Muscle of back (tissue), 11 donors: Measurements from ENCODE around the gene MAPK9. TPM values are rescaled to one million over a fixed set of nuclear protein-coding genes. Genes with fewer than 3 reads are reported as not detected.
"Not testable (repeated sequence)": the region's sequence is repeated elsewhere in the genome, so short reads cannot be mapped to it uniquely, and the experiment has no call there.

Experiments used
- DNase-seq, 3 donors: peaks; one replicate each; pipeline versions ENCODE4 v3.0.0 to v3.0.0-alpha.2; 2013
- polyA plus RNA-seq, 10 donors: library from polyadenylated mRNA; unstranded; fragments of 120-200 nt; gene quantifications; one replicate each; pipeline ENCODE4 v1.2.1, GENCODE V29; 2013; ENCODE audit not compliant: insufficient read length in 10 of 10

MAPK9 gene
- polyA plus RNA-seq, 10 donors, result 24.3 to 36.8 (median 31.1) TPM

- peak; percentile 60 to 73 (median 70) for DNase-seq
Observed at GRCh38 chr5:180328296-180329137, 36.6 kb upstream of the MAPK9 start.

DNA sequence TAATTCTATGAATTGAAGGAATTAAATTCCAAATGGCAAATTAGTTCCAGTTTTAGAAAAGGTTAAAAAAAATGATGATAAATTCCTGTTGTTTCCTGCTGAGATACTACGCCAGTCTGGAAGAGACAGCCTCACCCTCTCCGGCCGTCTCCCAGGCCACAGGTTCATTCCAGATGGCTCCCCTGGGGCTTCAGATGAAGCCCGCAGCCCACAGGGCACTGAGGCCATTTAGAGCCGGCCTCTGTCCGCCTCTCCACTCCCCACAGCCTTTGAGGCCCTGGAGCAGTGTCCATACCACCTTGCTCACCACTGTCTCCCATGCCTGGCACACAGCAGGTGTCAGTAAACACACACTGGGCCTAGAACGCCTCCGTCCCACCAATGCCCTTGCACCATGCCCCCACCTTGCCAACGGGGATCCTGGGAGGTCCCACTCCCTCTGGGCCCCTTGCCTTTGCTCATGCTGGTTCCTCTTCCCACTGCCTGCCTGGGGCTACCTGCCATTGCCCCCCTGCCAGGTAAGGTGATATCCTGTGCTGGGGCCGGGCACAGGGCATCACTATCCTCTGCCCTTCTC lies 35.2 kb upstream of the MAPK9 start:
- no peak for DNase-seq

GRCh38 chr5:180324601-180324950 lies 32.7 kb upstream of the MAPK9 start:
- DNase-seq, result peak in 1 of 3 donors; percentile 64

DNA sequence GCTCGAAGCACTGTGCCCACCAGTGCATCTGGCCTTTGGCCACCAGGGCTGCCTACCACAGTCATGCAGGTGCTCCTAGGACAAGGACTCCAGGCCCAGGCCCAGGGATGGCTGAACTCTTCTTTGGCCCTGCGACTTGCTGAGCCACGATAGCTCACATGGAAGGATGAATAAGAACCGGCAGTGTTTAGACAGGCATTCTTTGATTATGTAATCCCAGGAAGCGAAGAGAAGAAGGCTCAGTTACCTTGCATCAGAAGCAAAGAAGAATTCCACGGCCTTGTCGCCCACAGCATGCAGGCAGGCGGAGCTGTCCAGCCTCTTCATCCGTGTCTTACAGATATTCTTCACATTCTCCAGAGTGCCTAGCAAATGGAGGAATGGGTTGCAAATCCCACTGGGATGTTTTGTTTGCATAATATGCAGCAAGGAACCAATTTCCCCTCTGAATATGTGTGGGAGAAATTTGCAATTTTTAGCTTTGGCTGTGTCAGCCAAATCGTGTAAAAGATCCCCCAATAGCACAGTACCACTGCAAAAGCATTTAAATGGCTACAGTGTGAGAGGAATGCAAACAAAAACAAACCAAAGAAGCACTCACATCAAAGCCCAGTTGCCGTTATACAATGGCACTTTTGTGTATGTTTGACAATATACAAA lies 32.2 kb upstream of the MAPK9 start:
- no peak for DNase-seq

DNA sequence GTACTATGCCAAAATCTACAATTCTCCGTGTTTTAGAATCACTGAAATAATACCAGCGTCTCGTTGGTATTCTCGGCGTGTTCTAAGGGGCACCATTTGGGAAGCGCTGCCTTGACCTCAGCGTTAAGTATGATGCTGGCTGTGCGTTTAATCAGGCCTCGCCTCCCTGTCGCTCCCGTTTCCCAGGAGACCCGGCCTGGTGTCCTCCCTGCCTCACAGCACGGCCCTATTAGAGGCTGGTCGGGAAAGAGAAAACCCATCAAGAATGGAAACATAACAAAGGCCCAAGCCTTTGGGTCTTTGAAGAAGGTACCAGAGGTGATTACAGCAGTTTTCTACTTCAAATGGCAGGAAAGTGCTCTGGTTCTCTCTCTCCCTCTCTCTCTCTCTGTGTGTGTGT lies 31.3 kb upstream of the MAPK9 start:
- DNase-seq, result no peak

DNA sequence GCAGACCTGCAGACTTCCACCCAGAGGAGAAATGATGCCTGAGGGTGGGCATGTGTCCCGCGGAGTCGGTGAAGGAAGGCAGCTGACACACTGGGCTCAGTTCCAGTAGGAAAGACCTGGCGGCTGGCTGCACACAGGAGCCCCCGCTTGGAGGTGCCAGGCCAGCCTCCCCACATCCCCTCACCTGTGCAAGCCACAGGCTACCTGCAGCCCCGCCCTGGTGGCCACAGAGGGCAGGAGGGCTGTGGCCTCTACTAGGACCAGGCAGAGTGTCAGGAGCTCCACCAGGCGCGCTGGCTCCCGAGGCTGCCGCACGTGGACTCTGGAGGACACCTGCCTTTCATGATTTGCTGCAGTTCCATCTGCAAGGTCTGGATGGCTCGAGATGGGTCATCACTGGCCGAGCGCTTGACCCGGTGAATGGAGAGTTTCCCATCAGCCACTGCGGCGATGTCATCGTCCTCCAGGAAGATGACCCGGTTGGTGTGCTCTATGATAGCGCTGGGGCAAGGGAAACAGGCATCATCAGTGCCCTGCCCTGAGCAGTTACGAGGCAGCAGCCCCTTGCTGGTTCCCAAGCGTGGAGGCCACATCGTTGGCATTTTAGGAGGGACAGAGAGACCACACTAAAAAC lies 26.7 kb upstream of the MAPK9 start:
- no peak for DNase-seq

GRCh38 chr5:180316586-180316985 lies 24.7 kb upstream of the MAPK9 start:
- no peak for DNase-seq

- DNase-seq, result peak in 2 of 3 donors; percentile 38 to 63
Observed at GRCh38 chr5:180315762-180316212, 23.9 kb upstream of the MAPK9 start.

GRCh38 chr5:180313677-180314505 lies 22.0 kb upstream of the MAPK9 start:
- peak in 2 of 3 donors; percentile 49 to 61 for DNase-seq

- DNase-seq, result peak in 1 of 3 donors; percentile 31
Observed at GRCh38 chr5:180311216-180311615, 19.3 kb upstream of the MAPK9 start.

DNA sequence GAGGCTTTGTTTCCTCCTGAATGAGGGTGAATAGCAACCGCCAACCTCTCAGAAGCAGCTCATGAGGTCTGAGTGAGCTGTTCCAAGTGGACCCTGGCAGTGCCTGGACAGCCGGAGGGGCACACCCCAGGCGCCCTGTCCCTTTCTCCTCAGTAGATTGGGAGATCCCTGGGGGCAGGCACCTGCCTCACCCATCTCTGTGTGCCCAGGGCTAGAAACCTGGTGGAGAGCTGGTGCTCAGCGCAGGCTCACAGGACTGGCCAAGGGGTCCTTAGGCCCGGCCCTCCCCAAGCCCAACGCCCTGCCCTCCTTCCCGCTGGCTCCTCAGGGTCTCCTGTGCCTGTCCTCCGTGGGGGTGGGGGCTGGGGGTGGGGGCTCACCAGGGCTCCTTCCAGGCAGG lies 14.9 kb upstream of the MAPK9 start:
- DNase-seq, result no peak

GRCh38 chr5:180305481-180305880 lies 13.6 kb upstream of the MAPK9 start:
- no peak for DNase-seq

- no peak for DNase-seq
Observed at GRCh38 chr5:180304431-180305375, 12.8 kb upstream of the MAPK9 start.

DNA sequence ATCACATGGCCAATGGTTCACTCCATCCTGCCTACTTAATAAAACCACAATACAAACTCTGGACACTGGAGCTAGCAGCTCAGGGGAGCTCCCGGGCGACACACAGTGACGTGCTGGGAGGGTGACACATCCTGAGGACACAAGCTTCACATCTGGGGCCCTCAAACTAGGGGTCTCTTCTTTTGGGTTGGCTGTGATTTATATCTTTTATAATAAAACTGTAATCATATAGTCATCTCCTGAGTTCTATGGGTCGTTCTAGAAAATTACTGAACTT lies 12.1 kb upstream of the MAPK9 start:
- no peak for DNase-seq

DNA sequence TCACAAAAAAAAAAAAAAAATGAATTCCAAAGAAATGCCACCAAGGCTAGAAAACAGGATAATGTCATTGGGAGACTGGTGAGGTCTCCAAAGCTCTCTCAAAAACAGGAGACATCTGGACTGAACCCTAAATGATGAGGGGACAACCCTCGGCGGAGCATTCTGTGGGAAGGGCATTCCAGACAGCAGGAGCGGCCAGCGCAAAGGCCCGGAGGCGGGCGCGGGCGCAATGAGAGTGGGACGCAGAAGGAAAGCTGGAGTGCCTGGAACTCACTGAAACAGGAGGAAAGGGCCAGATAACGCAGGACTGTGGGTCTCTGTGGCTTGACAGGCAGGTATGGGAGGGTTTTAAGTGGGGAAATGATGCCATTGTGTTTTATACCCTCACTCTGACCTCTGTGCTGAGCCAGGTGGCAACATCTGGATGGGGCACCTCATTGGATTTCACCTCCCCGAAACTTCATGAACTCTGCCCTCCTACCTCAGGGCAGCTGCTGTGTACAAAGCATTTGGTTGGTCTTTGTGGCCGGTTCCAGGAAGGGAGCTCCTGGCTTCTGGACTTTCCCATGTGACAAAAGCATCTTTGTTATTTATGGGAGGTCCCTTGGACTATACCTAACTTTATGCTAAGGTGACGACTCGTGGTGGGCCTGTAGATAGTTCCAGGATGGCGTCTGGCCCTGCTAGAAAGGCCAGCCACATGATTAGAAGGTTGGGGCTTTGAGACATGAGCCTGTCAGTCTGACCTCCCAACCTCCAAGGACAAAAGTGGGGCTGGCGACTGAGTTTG lies 11.5 kb upstream of the MAPK9 start:
- no peak for DNase-seq

GRCh38 chr5:180302256-180302655 lies 10.4 kb upstream of the MAPK9 start:
- no peak for DNase-seq

GRCh38 chr5:180301253-180301652 lies 9.4 kb upstream of the MAPK9 start:
- no peak for DNase-seq

DNA sequence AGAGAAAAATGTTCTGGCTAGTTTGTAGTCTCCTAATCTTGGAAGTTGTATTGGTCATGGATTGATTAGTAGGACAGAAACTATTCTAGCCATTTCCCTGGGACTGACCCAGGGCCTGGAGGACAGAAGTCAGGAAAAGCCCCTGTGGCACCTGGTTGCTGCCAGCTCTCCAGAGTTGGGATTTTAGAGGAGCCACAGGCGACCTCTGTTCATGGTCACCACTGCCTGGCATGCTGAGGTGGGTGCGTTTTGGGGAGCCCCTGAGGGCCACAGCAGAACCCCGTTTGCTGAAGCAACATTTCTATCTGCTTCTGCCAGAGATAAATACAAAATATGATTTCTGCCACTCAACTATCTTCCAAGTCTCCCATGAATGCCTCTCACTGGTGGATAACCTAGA lies 7.6 kb upstream of the MAPK9 start:
- no peak for DNase-seq

DNA sequence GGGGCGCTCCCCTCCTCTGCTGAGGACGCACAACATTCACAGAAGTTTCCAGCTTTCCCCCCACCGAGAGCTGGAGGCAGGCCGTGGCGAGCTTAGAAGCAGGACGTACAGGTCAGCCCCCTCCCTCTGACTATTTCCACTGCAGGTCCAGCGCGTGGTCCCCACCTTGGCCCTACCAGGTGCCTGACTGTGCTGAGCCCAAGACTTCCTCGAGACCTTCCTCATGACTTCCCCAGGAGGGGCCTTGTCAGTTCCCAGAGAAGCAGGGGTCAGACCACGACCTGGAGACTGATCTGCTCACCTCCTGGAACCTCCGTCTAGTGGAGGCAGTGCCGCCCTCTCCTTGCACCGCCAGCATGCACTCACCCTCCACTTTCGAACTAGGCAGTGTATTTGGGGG lies 7.1 kb upstream of the MAPK9 start:
- DNase-seq, result not testable (repeated sequence)
